Natural killer cell (primary cell): Measurements from ENCODE around the gene PLLP. TPM values are rescaled to one million over a fixed set of nuclear protein-coding genes. Genes with fewer than 3 reads are reported as not detected.

Experiments used
- ATAC-seq, 3 donors: fragments of 150-1000 bp in 2 of 3; fragments of 200-7000 bp in 1 of 3; cut with Tn5 transposase; 1 replicate in 1 of 3; 2 replicates in 2 of 3; pipeline ENCODE4 v1.10.0; 2021; ENCODE audit warnings: mild to moderate bottlenecking in 2 of 3, moderate library complexity in 2 of 3
- DNase-seq, 2 donors: peaks; one replicate each; pipeline versions ENCODE4 v3.0.0 to v3.0.0-alpha.2; 2013 to 2021; ENCODE audit warnings: mixed read lengths in 1 of 2
- H3K27ac ChIP-seq: one replicate; pipeline ENCODE4 v1.5.1; 2013; ENCODE audit warnings: mild to moderate bottlenecking, low read length
- H3K27me3 ChIP-seq: one replicate; pipeline ENCODE4 v1.6.1; 2013; ENCODE audit warnings: low read length; ENCODE audit not compliant: control insufficient read depth, insufficient read depth
- H3K36me3 ChIP-seq: one replicate; pipeline ENCODE4 v1.6.1; 2013; ENCODE audit warnings: low read length; ENCODE audit not compliant: control insufficient read depth, insufficient read depth
- H3K4me1 ChIP-seq: one replicate; pipeline ENCODE4 v1.6.1; 2013; ENCODE audit warnings: low read length; ENCODE audit not compliant: control insufficient read depth, insufficient read depth
- H3K4me3 ChIP-seq: one replicate; pipeline ENCODE4 v1.5.1; 2013; ENCODE audit warnings: low read length
- H3K9me3 ChIP-seq: one replicate; pipeline ENCODE4 v1.6.1; 2013; ENCODE audit warnings: low read length; ENCODE audit not compliant: control insufficient read depth, insufficient read depth
- H3K27ac Mint-ChIP-seq, 2 donors: one replicate each; pipeline ENCODE4 v1.8.0; 2022; ENCODE audit warnings: mild to moderate bottlenecking in 2 of 2, mixed read lengths in 2 of 2, moderate library complexity in 1 of 2
- H3K27me3 Mint-ChIP-seq, 2 donors: one replicate each; pipeline ENCODE4 v1.8.0; 2022; ENCODE audit warnings: low read depth in 2 of 2, mixed read lengths in 2 of 2
- H3K36me3 Mint-ChIP-seq: one replicate; pipeline ENCODE4 v1.8.0; 2022; ENCODE audit warnings: mixed read lengths
- H3K4me1 Mint-ChIP-seq, 2 donors: one replicate each; pipeline ENCODE4 v1.8.0; 2022; ENCODE audit warnings: mixed read lengths in 2 of 2
- H3K4me3 Mint-ChIP-seq: one replicate; pipeline ENCODE4 v1.8.0; 2022; ENCODE audit warnings: mild to moderate bottlenecking, moderate library complexity, mixed read lengths
- H3K9me3 Mint-ChIP-seq, 2 donors: one replicate each; pipeline ENCODE4 v1.8.0; 2022; ENCODE audit warnings: mixed read lengths in 2 of 2
- CTCF ChIP-seq: fragments of 200-600 bp; IDR thresholded peaks from one replicate; pipeline ENCODE4 v1.8.0; 2022; ENCODE audit warnings: antibody characterized with exemption
- WGBS: methylation state at CpG from one replicate; pipeline ENCODE4 v1.1.7; 2013; ENCODE audit warnings: missing lambda C conversion rate; ENCODE audit not compliant: insufficient coverage; 5-methylcytosine and 5-hydroxymethylcytosine counted together
- intact Hi-C: fragments of 100-400 bp; cut with micrococcal nuclease; formaldehyde crosslinking; loops from one replicate; pipeline ENCODE4 v1.14.2; 2022
- total RNA-seq, 4 donors: library from RNA; stranded (reverse); fragments of 120-200 nt in 1 of 4; gene quantifications; one replicate each; pipeline versions ENCODE4 v1.2.3 to v1.2.4, GENCODE V29; 2013 to 2022

PLLP gene
- not detected for total RNA-seq
- not detected for total RNA-seq (2013)

- Histone ChIP-seq H3K9me3 (no peaks in the 10 kb centered on the region), H3K36me3 (no peaks in the 10 kb centered on the region), H3K4me3 (peak within 1 kb of the TSS; percentile 27), H3K4me1 (peaks cover 13% of the 10 kb centered on the region), H3K27ac (no peak within 1 kb of the TSS), H3K27me3 (peaks cover 18% of the 10 kb centered on the region)
- Mint-ChIP-seq H3K4me3 (peak within 1 kb of the TSS; percentile 82), H3K27me3 (peaks cover 31 to 32% of the 10 kb centered on the region in 2 donors), H3K36me3 (no peaks in the 10 kb centered on the region), H3K9me3 (no peaks in the 10 kb centered on the region), H3K27ac (no peak within 1 kb of the TSS), H3K4me1 (peaks cover 9 to 15% of the 10 kb centered on the region in 2 donors)
- peak; percentile 63 to 80 (median 73) for ATAC-seq
- DNase-seq: peak; percentile 24 to 66
- no peak for TF ChIP-seq CTCF
- intact Hi-C loops: no loop called here
- 4% methylated on average over 95 of the region's 95 CpGs for WGBS
These were observed at the start of gene PLLP for GRCh38 chr16:57284209-57284951. Gene PLLP (minus strand): TSS chr16:57284672. CDS start chr16:57284540, 132 bp downstream.

GRCh38 chr16:57333402-57333801 lies 48.9 kb upstream of the PLLP start:
- Mint-ChIP-seq H3K27ac (no peak overlapping the region), H3K9me3 (no peaks in the 10 kb centered on the region), H3K4me1 (no peaks in the 10 kb centered on the region), H3K4me3 (no peak overlapping the region), H3K36me3 (peaks cover 6% of the 10 kb centered on the region), H3K27me3 (peaks cover 17 to 54% of the 10 kb centered on the region in 2 donors)
- no peak for ATAC-seq
- intact Hi-C loops: no loop called here
- Histone ChIP-seq H3K4me1 (no peaks in the 10 kb centered on the region), H3K36me3 (no peaks in the 10 kb centered on the region), H3K27me3 (no peaks in the 10 kb centered on the region), H3K27ac (no peak overlapping the region), H3K9me3 (no peaks in the 10 kb centered on the region), H3K4me3 (no peak overlapping the region)
- no peak for TF ChIP-seq CTCF
- 100% methylated on average over 1 of the region's 1 CpG for WGBS
- DNase-seq: no peak

GRCh38 chr16:57331355-57331754 lies 46.9 kb upstream of the PLLP start:
- intact Hi-C loops: no loop called here
- Mint-ChIP-seq H3K4me1 (no peaks in the 10 kb centered on the region), H3K36me3 (peaks cover 6% of the 10 kb centered on the region), H3K9me3 (no peaks in the 10 kb centered on the region), H3K27me3 (peaks cover 15 to 50% of the 10 kb centered on the region in 2 donors), H3K27ac (no peak overlapping the region), H3K4me3 (no peak overlapping the region)
- Histone ChIP-seq H3K27me3 (no peaks in the 10 kb centered on the region), H3K4me3 (no peak overlapping the region), H3K36me3 (no peaks in the 10 kb centered on the region), H3K27ac (no peak overlapping the region), H3K4me1 (no peaks in the 10 kb centered on the region), H3K9me3 (no peaks in the 10 kb centered on the region)
- ATAC-seq: no peak
- TF ChIP-seq CTCF: no peak
- 84% methylated on average over 3 of the region's 3 CpGs for WGBS
- DNase-seq: no peak
